Fibroblast of villous mesenchyme (primary cell): ENCODE results near the gene ANP32B. TPM values are rescaled to one million over a fixed set of nuclear protein-coding genes. Genes with fewer than 3 reads are reported as not detected.
"Not testable (repeated sequence)": the region's sequence is repeated elsewhere in the genome, so short reads cannot be mapped to it uniquely, and the experiment has no call there.

Experiments
- DNase-seq: peaks from one replicate; pipeline ENCODE4 v3.0.0-alpha.2; 2010; ENCODE audit warnings: low read depth
- H3K4me3 ChIP-seq: 2 replicates; pipeline ENCODE4 v1.5.1; 2011; ENCODE audit warnings: low read depth, mild to moderate bottlenecking, low read length
- CTCF ChIP-seq: IDR thresholded peaks from 2 replicates; pipeline ENCODE4 v1.5.1; 2012; ENCODE audit warnings: low read depth, mild to moderate bottlenecking, low read length; ENCODE audit not compliant: insufficient read depth
- total RNA-seq: library from RNA; depleted of rRNA; stranded (reverse); fragments of >200 nt; gene quantifications from 2 replicates; pipeline ENCODE4 v1.2.3, GENCODE V29; 2012

Gene ANP32B
- total RNA-seq, 1 donor, result 9.9 TPM

GRCh38 chr9:98017306-98017705 lies 34.2 kb downstream of the ANP32B start:
- no peak for DNase-seq
- H3K4me3 ChIP-seq, result no peak overlapping the region
- TF ChIP-seq CTCF, result no peak

- no peak for DNase-seq
- TF ChIP-seq CTCF, result no peak
- H3K4me3 ChIP-seq, result no peak overlapping the region
These were observed 35.2 kb downstream of the ANP32B start for GRCh38 chr9:98018347-98018746.

- no peak for DNase-seq
- TF ChIP-seq CTCF, result no peak
- no peak overlapping the region for H3K4me3 ChIP-seq
These were observed 36.0 kb downstream of the ANP32B start for GRCh38 chr9:98019098-98019497.

GRCh38 chr9:98019869-98020268 lies 36.7 kb downstream of the ANP32B start:
- not testable (repeated sequence) for H3K4me3 ChIP-seq, DNase-seq

GRCh38 chr9:98020476-98021145 lies 37.5 kb downstream of the ANP32B start:
- no peak for DNase-seq
- H3K4me3 ChIP-seq, result no peak overlapping the region
- TF ChIP-seq CTCF, result no peak

- no peak overlapping the region for H3K4me3 ChIP-seq
- no peak for TF ChIP-seq CTCF
- DNase-seq, result no peak
These were observed 38.3 kb downstream of the ANP32B start for GRCh38 chr9:98021306-98022040.

GRCh38 chr9:98022447-98022846 lies 39.3 kb downstream of the ANP32B start:
- H3K4me3 ChIP-seq, result no peak overlapping the region
- no peak for TF ChIP-seq CTCF
- DNase-seq, result no peak
